Keratinocyte (primary cell): ENCODE data around the gene TNS4. TPM values are rescaled to one million over a fixed set of nuclear protein-coding genes. Genes with fewer than 3 reads are reported as not detected.

Source experiments
- DNase-seq: peaks from one replicate; pipeline ENCODE4 v3.0.0-alpha.2; 2011; ENCODE audit warnings: low read depth, missing footprints, low spot score
- FAIRE-seq: peaks from 2 replicates; lab custom pipeline; 2011; peaks lifted over from hg19 to GRCh38; lab: Jason Lieb, UNC
- H2AFZ ChIP-seq: 2 replicates; pipeline ENCODE4 v1.6.0; 2012; ENCODE audit warnings: low read length, control low read depth, inconsistent platforms; ENCODE audit not compliant: control insufficient read depth
- H3K27ac ChIP-seq: 2 replicates; pipeline ENCODE4 v1.5.1; 2011; ENCODE audit warnings: low read length; ENCODE audit not compliant: control insufficient read depth, insufficient read depth
- H3K27me3 ChIP-seq: 3 replicates; pipeline ENCODE4 v1.6.0; 2011; ENCODE audit warnings: low read length; ENCODE audit not compliant: control insufficient read depth, insufficient read depth; ENCODE audit errors: extremely low read depth
- H3K36me3 ChIP-seq, 2 experiments: 2 replicates in 1 of 2; 3 replicates in 1 of 2; pipeline ENCODE4 v1.5.1; 2011; ENCODE audit warnings: low read length in 2 of 2, mild to moderate bottlenecking in 1 of 2; ENCODE audit not compliant: control insufficient read depth in 2 of 2, insufficient read depth in 2 of 2; ENCODE audit errors: extremely low read depth in 1 of 2
- H3K4me1 ChIP-seq: 3 replicates; pipeline ENCODE4 v1.5.1; 2011; ENCODE audit warnings: low read length; ENCODE audit not compliant: control insufficient read depth, insufficient read depth; ENCODE audit errors: extremely low read depth
- H3K4me2 ChIP-seq: 3 replicates; pipeline ENCODE4 v1.6.0; 2011; ENCODE audit warnings: low read depth, low read length; ENCODE audit not compliant: control insufficient read depth, insufficient read depth; ENCODE audit errors: extremely low read depth
- H3K4me3 ChIP-seq, 3 experiments: fragments of 200-600 bp in 1 of 3; sonication (generic) in 1 of 3; 2 replicates in 2 of 3; 3 replicates in 1 of 3; pipeline ENCODE4 v1.5.1; 2011 to 2016; ENCODE audit warnings: low read length in 3 of 3, mild to moderate bottlenecking in 3 of 3, control low read depth in 2 of 3, inconsistent platforms in 1 of 3, low read depth in 1 of 3, mixed read lengths in 1 of 3, mixed run types in 1 of 3, moderate library complexity in 1 of 3; ENCODE audit not compliant: control insufficient read depth in 2 of 3, insufficient read depth in 2 of 3; ENCODE audit errors: extremely low read depth in 1 of 3
- H3K79me2 ChIP-seq: 2 replicates; pipeline ENCODE4 v1.6.0; 2012; ENCODE audit warnings: low read length; ENCODE audit not compliant: control insufficient read depth, insufficient read depth
- H3K9ac ChIP-seq: 3 replicates; pipeline ENCODE4 v1.6.0; 2011; ENCODE audit warnings: low read length; ENCODE audit not compliant: control insufficient read depth, insufficient read depth; ENCODE audit errors: extremely low read depth
- H3K9me1 ChIP-seq: 3 replicates; pipeline ENCODE4 v1.6.0; 2011; ENCODE audit warnings: low read length; ENCODE audit not compliant: control insufficient read depth, insufficient read depth; ENCODE audit errors: extremely low read depth
- H3K9me3 ChIP-seq: 2 replicates; pipeline ENCODE4 v1.5.1; 2012; ENCODE audit warnings: low read depth, low read length; ENCODE audit not compliant: control insufficient read depth
- H4K20me1 ChIP-seq: 3 replicates; pipeline ENCODE4 v1.6.0; 2011; ENCODE audit warnings: low read length; ENCODE audit not compliant: control insufficient read depth, insufficient read depth; ENCODE audit errors: extremely low read depth
- CTCF ChIP-seq, 3 experiments: IDR thresholded peaks in 1 of 3; conservative IDR thresholded peaks in 1 of 3; optimal IDR thresholded peaks in 1 of 3; 2 replicates in 2 of 3; 3 replicates in 1 of 3; pipeline versions ENCODE3 to v1.5.1; 2011; ENCODE audit warnings: low read length in 3 of 3, mild to moderate bottlenecking in 3 of 3, moderate library complexity in 2 of 3, control low read depth in 1 of 3, inconsistent platforms in 1 of 3; ENCODE audit not compliant: insufficient read depth in 2 of 3; ENCODE audit errors: extremely low read depth in 1 of 3
- EZH2 ChIP-seq: IDR thresholded peaks from one replicate; pipeline ENCODE4 v1.6.1; 2012; ENCODE audit warnings: inconsistent platforms, mild to moderate bottlenecking, low read length, moderate library complexity
- dilution Hi-C: fragments of 300-500 bp; cut with MboI; formaldehyde crosslinking; loops from one replicate; pipeline ENCODE4 v1.7.0; 2020; ENCODE audit warnings: low sequenced_read_pairs; ENCODE audit not compliant: extremely low pct_ligation_motif_present
- polyA plus RNA-seq, 5 experiments: library from polyadenylated mRNA; depleted of rRNA in 3 of 5; stranded (reverse) in 3 of 5; stranded (forward) in 1 of 5; unstranded in 1 of 5; fragments of >200 nt; gene quantifications; 1 replicate in 1 of 5; 2 replicates in 3 of 5; 3 replicates in 1 of 5; pipeline versions ENCODE4 v1.2.1 to v1.2.3, GENCODE V29; 2011 to 2012; ENCODE audit warnings: missing spikeins in 2 of 5, low read depth in 1 of 5, low replicate concordance in 1 of 5

TNS4 gene
- polyA plus RNA-seq, 1 donor (not counting 4 experiments of a cell fraction or from before 2014, with no cell fraction given) = 160 TPM

- dilution Hi-C loops = no loop called here
- TF ChIP-seq EZH2 (no peak), CTCF (optimal IDR thresholded peaks at IDR 0.05 in 1 of 3, IDR thresholded peaks at IDR 0.05 in 1 of 3, conservative IDR thresholded peaks at IDR 0.05 in 1 of 3; ENCODE audit: extremely low read depth in 1 of 3, insufficient read depth in 2 of 3, low read length in 3 of 3) (peak in 1 of 3 experiments; percentile 5)
- Histone ChIP-seq H3K27me3 (peaks cover 38% of the 10 kb centered on the region), H4K20me1 (no peaks in the 10 kb centered on the region), H3K4me2 (peak overlapping the region; percentile 74), H3K9ac (peak overlapping the region; percentile 35), H3K9me1 (no peaks in the 10 kb centered on the region), H3K9me3 (no peaks in the 10 kb centered on the region), H3K27ac (no peak overlapping the region), H3K79me2 (no peaks in the 10 kb centered on the region), H3K36me3 (no peaks in the 10 kb centered on the region), H3K4me1 (peaks cover 6% of the 10 kb centered on the region), H3K4me3 (peak overlapping the region; percentile 29 to 50 (median 48)), H2AFZ (peak overlapping the region; percentile 34)
- FAIRE-seq = no peak
- DNase-seq = no peak
Measured at GRCh38 chr17:40443988-40444899, 57.2 kb downstream of the TNS4 start.

GRCh38 chr17:40443196-40443987, 58.0 kb downstream of the TNS4 start, which contains the start of gene IGFBP4:
Gene IGFBP4 (plus strand): TSS chr17:40443450. CDS start chr17:40443736, 286 bp downstream.
- H3K4me3 ChIP-seq = peak within 1 kb of the TSS; percentile 29 to 56 (median 50)
- peaks cover 35% of the 10 kb centered on the region for H3K27me3 ChIP-seq
- no peak within 1 kb of the TSS for H3K27ac ChIP-seq
- peaks cover 6% of the 10 kb centered on the region for H3K4me1 ChIP-seq
- peak within 1 kb of the TSS; percentile 53 for H2AFZ ChIP-seq
- H4K20me1 ChIP-seq = no peaks in the 10 kb centered on the region
- dilution Hi-C loops = no loop called here
- peak within 1 kb of the TSS; percentile 51 for H3K9ac ChIP-seq
- no peak for DNase-seq
- FAIRE-seq = no peak
- H3K79me2 ChIP-seq = no peaks in the 10 kb centered on the region
- H3K9me1 ChIP-seq = no peaks in the 10 kb centered on the region
- no peaks in the 10 kb centered on the region for H3K36me3 ChIP-seq
- H3K9me3 ChIP-seq = no peaks in the 10 kb centered on the region
- TF ChIP-seq EZH2 (no peak), CTCF (optimal IDR thresholded peaks at IDR 0.05 in 1 of 3, IDR thresholded peaks at IDR 0.05 in 1 of 3, conservative IDR thresholded peaks at IDR 0.05 in 1 of 3; ENCODE audit: extremely low read depth in 1 of 3, insufficient read depth in 2 of 3, low read length in 3 of 3) (peak; percentile 35 to 86 (median 67))
- H3K4me2 ChIP-seq = peak within 1 kb of the TSS; percentile 74
